GM21576 (cell line): Measurements from ENCODE around the gene IL17RA.

Source experiments
- ATAC-seq: cut with Tn5 transposase; IDR thresholded peaks from one replicate; pipeline ENCODE4 v1.9.1; 2021; ENCODE audit warnings: mild to moderate bottlenecking, moderate library complexity; ENCODE audit not compliant: unreplicated experiment

Gene IL17RA

GRCh38 chr22:17106161-17106784 is 21.5 kb downstream of the IL17RA start:
- no peak for ATAC-seq

- no peak for ATAC-seq
Observed at GRCh38 chr22:17106785-17107546, 22.2 kb downstream of the IL17RA start.

DNA sequence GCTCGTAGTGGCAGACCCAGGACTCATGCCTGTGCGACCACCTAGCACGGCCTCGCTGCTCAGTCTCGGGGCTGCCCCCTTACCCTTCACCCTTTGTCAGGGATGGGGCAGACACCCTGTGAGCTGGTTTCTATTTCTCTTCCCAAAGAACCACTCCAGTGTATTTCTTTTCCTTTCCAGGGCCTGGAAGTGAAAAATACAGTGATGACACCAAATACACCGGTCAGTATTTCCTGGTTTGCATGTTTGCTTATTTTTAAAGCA is 22.7 kb downstream of the IL17RA start:
- no peak for ATAC-seq

GRCh38 chr22:17108256-17109112 is 23.7 kb downstream of the IL17RA start:
- ATAC-seq = no peak

- ATAC-seq = no peak
Observed at GRCh38 chr22:17109113-17109865, 24.5 kb downstream of the IL17RA start.

- ATAC-seq = no peak
Observed at GRCh38 chr22:17109976-17110375, 25.2 kb downstream of the IL17RA start.

DNA sequence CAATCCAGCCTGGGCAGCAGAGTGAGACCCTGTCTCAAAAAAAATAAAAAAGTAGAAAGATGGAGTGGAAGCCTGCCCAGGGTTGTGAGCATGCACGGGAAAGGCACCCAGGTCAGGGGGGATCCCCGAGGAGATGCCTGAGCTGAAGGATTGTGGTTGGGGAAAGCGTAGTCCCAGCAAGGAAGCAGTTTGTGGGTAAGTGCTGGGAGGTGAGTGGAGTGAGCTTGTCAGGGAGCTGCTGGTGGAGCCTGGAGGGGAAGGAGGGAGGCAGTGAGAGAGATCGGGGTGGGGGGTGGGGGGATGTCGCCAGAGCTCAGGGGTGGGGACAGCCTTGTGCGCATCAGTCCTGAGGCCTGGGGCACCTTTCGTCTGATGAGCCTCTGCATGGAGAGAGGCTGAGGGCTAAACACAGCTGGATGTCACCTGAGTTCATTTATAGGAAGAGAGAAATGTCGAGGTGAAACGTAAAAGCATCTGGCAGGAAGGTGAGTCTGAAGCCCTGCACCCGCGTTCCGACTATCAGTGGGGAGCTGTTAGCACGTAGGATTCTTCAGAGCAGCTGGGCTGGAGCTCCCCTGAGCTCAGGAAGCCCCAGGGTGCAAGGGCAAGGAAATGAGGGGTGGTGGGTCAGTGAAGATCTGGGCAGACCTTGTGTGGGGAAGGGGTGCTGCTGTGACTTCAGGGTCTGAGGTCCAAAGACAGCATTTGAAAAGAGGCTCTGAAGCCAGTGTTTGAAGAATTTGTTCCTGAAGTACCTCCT is 26.2 kb downstream of the IL17RA start:
- ATAC-seq = no peak

GRCh38 chr22:17112491-17113042 is 27.8 kb downstream of the IL17RA start:
- ATAC-seq = no peak

- ATAC-seq = no peak
Observed at GRCh38 chr22:17113600-17113999, 28.8 kb downstream of the IL17RA start.

DNA sequence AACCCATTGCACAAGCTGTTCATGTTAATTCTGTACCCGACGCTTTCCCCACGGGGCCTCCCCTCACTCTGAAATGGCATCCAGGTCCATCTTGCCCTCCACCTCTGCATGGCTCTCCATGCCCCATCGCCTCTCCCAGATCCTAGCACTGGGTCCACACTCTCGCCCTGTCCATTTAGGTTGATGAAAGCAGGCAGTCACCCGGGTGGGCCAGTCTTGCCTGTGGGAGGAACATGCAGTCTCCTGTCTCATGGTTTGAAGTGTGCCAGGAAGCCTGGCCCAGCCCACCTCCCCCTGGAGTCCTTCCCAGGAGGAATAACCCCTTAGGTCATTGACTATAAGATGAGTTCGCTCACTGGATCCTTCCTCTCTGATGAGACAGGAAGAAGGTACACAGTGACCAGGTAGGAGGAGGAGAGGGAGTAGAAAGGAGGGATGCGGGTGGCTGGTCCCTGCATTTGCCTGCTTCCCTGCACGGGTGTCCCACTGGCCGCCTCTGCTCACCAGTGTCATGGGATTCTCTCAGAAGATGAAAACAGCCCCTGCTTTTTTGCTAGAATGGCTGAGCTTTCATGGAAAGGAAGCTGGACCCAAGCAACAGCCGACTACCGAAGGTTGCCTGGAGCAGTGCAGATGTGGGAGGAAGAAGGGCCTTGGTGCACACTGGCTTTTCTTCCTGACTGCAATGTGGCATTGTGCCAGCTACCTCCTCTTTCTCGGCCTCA is 29.5 kb downstream of the IL17RA start:
- no peak for ATAC-seq

DNA sequence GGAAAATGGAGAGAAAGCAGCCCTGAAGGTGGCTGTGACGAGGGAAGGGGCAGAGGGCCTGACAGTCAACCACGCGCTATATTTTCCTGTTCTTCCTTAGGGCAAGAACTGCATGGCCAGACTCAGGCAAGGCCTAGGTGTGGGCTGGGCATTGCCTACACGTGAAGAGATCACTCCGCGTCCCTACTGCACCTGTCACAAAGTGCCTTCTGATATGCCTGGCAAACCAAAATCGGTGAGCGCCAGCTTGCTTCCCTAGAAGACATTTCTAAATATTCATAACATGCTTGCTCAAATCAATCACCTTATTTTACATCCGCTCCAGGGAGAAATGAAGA is 30.1 kb downstream of the IL17RA start:
- no peak for ATAC-seq

DNA sequence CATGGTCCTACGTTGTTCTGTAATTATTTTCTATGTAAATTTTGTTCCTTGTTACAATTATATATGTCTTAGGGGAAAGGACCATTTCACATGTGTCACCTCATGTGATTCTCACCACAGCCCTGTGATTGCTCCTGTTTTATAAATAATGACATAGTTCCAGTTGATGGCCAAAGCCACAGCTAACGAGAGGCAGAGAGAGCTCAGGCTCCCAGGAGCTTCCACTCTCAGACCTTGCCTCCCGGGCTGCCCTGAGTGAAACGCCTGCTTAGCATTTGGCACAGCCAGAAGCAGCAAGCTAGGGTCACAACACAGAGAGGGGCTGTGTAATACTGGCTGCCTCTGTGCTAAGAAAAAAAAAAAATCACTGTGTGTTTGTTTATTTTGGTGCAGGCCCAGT is 30.4 kb downstream of the IL17RA start:
- ATAC-seq = no peak

- no peak for ATAC-seq
Observed at GRCh38 chr22:17115945-17116565, 31.3 kb downstream of the IL17RA start.

DNA sequence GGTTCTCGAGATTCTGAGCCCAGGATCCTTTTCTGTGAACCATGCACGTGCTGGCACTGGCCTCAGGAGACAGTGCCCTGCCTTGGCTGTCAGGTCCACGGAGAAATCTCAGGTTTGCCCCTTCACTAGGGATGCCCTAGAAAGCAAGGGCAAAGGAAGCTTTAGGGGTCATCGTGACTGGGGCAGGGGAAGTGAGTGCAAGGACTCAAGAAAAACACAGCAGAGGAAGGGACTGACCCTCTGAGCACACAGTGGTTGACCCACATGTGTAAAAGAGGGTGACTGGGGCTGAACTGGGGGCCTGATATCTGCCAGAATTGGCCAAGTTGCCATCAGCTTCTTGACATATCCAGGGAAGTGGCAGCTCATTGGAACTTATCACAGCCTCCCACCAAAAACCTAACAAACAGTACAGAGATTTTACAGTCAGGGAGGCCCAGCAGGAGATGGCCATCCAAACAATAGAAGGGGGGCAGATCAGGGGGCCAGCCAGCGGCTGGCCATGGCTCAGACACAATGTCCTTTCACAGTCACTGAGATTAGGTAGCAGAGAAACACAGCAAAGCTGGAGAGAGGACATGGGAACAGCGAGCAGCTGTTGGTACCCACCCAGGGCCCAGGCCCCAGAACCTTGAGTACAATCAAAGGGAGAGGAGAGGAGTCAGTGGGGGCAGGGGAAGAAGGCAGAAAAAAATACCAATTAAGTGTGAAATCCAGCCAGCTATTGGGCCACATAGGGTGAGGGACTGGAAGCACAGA is 32.0 kb downstream of the IL17RA start:
- ATAC-seq = no peak

GRCh38 chr22:17117400-17117799 is 32.6 kb downstream of the IL17RA start:
- no peak for ATAC-seq

DNA sequence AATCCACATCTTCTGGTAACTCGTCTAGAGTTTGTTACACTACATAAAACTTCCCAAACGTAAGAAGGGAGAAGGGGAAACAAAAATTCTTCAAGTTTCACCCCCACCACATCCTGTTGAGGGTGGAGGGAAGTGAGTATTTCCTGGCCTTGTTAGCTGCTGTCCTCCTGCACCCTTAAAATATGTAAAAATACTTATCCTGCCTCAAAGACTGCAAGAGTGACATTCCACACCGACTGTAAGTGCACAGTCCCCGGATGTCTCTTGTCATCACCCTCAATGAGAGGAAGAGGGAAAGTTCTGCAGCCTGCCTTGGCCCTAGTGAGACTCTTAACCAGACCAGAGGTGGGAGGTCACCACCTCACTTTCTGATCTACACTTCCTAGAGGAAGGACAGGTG is 33.1 kb downstream of the IL17RA start:
- ATAC-seq = no peak

GRCh38 chr22:17118342-17118741 is 33.5 kb downstream of the IL17RA start:
- no peak for ATAC-seq

DNA sequence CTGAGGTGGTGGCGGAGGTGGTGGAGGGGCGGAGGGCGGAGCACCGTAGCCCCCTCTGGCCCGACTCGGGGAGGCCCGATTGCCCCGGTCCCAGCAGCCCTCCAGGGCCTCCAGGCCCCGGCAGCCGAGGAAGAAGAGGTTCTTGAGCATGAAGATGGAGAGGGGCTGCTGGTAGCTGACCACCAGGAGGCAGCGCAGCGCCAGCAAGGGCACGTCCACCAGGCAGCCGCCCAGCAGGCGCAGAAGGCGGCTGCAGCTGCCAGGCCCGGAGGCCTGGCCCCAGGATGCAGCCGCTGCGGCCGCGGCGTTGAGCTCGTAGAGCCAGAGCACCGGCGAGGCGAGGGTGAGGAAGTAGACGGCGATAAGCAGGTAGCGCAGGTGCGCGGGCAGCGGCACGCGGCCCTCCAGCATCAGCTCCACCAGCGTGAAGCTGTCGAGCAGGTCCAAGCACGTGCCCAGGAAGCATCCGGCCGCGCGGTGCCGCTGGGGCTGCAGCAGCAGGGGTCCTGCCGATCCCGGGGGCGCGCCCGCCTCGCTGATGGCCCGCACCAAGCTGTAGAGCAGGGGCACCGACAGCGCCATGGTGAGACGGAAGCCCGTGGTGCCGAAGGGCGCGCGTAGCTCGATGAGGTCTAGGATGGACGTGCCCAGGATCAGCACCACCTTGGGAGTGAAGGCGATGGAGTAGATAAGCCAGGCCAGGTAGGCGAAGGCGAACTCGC is 34.8 kb downstream of the IL17RA start:
- ATAC-seq = no peak
